GM21825 (cell line): ENCODE results near the gene TTLL8.

Source experiments
- ATAC-seq: cut with Tn5 transposase; IDR thresholded peaks from one replicate; pipeline ENCODE4 v1.9.1; 2021; ENCODE audit warnings: mild to moderate bottlenecking, moderate library complexity; ENCODE audit not compliant: unreplicated experiment

The TTLL8 gene

GRCh38 chr22:50022171-50022819 lies 35.8 kb downstream of the TTLL8 start:
- ATAC-seq = no peak

- no peak for ATAC-seq
Observed at GRCh38 chr22:50020606-50021005, 37.5 kb downstream of the TTLL8 start.

- no peak for ATAC-seq
Observed at GRCh38 chr22:50019316-50019715, 38.8 kb downstream of the TTLL8 start.

DNA sequence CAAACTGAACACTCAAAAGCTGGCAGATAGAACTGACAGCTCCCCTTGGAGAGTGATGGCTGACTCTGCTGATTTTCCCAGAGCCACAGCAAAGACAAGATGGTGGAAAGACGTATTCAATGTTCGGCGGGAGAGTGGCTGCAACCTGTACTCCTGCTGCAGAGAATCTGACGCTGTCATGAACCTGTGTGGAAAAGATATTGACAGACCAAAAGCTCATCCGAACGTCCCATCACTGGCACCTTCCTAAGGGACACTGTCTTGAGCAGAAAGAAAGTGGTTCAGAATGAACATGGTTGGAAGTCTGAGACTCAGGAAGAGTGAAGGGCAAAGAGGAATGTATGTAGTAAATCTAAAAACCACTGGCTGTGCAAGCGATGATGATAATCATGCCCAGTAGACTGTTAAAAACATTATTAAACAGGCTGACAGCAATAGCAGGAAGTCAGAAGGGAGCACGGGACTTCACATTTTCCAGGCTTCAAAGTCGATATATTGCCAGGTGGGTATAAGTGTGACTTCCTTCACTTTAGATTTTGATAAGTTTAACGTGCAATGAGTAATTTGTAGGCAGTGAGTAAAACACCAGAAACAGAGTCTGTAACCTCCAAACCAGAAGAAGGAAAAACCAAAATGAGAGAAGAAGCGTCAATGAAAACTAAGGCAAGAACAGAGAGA lies 39.4 kb downstream of the TTLL8 start:
- ATAC-seq = no peak

- no peak for ATAC-seq
Observed at GRCh38 chr22:50017701-50018224, 40.3 kb downstream of the TTLL8 start.

DNA sequence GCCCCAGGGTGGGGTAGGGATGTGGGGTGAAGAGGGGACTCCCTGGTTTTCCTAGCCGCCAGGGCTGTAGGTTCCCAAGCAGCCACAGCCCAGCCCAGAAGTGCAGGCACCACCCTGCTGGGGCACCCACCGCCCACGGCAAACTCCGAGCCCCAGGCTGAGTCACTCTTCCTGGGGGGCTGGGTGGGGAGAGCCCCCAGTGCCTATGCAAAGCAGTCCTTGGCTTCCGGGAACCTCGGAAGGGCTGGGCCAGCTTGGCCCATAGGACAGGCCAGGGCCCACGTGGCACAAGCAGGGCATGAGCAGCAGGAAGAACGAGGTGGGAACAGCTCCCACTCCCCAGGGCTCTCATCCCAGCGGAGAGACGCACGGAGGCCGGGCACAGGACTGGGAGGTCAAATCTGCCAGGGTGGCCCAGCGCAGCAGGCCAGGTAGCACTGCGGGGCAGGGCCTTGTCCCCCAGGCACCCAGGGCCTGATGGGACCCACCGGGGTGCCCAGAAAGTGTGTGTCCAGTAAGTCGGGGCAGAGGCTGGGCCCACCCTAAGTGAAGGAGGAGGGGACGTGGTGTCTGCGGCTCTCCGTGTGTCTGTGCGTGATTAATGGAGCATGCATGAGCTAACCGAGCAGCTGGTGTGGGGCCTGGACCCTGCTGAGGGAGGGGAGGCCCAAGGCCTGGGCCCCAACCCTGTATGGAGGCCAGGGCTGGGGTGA lies 41.0 kb downstream of the TTLL8 start:
- ATAC-seq = no peak

DNA sequence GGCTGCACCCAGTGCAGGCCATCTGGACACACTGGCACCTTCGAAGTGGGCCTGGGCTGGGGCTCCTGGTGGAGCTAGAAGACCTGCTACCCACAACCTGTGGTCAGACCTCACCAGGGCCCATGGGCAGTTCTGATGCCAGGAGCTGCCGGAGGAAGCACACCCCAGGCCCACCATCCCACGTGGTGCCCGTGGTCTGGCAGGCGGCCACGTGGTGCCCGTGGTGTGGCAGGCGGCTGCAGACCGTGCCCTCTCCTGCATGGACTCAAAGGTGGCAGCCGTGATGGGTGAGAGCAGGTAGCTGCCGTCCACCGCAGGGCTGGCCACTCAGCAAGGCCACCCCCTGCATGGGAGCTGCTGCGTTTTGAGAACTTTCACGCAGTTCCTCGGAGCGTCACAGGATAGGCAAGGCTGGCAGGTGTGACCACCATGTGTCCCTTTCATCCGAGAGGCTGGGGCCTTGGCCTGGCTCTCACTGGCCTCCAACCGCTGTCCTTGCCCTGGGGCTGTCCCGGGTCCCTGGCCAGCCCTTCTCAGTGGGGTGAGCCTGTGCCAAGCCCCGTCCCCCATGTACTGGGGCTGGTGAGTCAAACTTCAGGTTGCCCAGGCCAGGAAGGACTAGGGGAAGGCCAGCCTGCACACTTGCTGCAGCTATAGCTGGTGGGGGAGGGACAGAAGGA lies 41.6 kb downstream of the TTLL8 start:
- no peak for ATAC-seq

GRCh38 chr22:50015451-50016307 lies 42.4 kb downstream of the TTLL8 start:
- no peak for ATAC-seq

DNA sequence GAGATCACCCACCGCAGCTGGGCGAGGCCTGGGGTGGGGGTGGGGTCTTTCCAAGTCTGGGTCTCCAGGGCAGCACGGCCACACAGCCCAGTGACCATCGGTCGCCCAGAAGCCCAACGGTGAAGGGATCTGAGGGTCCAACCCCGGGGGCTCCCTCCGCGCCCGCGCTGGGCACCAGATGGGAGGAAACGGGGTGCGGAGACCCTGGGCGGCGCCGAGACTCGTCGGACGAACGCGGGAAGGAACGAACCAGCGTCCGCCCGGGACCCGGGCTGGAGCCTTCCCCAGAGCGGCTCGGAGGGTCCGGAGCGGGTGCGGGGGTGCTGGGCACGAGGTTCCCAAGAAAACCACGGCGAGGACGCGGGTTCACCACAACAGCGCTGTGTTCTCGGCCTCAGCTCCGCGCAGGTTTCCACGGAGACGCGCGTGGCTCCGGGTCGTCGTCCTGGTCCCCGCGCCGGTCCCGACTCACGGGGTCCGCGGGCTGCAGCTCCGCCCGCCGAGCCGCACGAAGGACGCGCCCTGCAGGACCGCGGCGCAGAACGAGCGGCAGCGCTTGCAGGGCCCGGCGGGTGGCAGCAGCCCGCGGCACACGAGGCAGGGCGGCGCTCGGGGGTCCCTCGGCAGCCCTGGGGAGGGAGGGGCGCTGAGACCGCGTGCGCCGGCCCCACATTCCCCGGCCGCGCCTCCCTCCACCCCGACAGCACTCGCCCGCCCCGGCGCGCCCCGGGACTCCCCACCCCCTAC lies 43.3 kb downstream of the TTLL8 start:
- ATAC-seq = no peak

- no peak for ATAC-seq
Observed at GRCh38 chr22:50014053-50014501, 44.0 kb downstream of the TTLL8 start.

DNA sequence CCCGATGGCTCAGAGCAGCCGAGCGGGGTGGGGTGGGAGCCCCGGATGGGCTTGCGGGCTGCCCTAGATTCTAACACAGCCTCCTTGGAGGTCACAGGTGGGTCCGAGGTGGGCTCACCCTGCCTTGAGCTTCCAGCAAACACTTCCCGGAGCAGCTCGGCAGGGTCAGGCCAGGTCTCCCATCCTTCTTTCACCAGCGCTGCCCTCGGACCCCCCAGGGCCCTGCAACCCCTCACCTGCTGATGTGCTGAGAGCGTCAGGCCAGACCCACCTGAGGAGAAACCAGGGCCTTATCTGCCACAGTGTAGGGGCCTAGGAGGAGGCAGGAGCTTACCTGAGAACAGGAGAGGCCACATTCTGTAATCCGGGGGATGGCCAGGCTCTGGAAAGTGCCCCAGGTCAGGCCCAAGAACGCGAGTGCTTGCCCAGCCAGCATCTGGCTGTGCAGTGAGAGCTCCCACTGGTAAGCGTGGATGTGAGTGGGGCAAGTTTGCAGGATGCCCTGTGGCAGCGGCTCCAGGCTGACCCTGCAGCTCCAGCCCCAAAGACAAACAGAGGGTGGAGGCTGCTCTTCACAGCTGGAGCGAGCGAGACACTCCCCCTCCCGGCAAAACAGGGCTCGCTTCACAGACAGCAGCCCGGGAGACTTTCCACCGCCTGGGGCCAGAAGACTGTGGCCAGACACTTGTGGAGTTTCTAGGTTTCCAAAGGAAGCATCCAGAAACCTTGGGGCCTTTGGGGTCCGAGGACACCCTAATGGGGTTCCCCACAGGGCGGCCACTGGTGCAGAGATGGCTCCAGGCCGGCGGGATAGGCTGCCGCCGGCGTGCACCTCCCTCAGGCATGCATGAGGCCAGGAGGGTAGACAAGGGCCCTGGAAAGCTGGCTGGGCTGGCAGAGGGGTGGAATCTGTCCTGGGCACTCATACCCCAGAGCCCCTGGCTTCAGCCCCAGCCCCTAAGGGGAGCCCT lies 45.6 kb downstream of the TTLL8 start, which contains the start of gene IL17REL:
IL17REL (minus strand) TSS at position 555 of the 971 bp plus-strand sequence; CDS start at position 436, 119 bp downstream.
- ATAC-seq = no peak

- ATAC-seq = no peak
Observed at GRCh38 chr22:50011447-50012210, 46.5 kb downstream of the TTLL8 start.

GRCh38 chr22:50010676-50011446 lies 47.2 kb downstream of the TTLL8 start:
- ATAC-seq = no peak

- ATAC-seq = no peak
Observed at GRCh38 chr22:50009765-50010675, 48.1 kb downstream of the TTLL8 start.

DNA sequence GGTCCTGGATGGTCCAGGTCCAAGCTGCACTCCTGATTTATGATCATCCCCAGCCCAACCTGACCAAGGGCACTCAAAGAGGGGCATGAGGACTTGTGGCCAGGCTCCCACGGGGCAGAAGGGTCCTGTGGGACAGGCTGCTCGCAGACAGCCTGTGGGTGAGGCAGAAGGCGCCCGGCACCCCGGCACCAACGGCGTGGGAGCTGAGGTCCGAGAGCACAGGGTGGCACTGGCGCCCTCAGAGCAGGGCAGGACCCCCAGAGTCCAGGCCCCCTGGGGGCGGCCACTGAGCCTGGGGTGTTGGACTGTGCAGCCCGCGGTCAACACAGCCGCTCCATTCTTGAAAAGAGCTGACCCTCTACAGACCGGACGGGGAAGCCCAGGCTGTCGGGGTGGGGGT lies 48.8 kb downstream of the TTLL8 start:
- no peak for ATAC-seq
